HepG2 (cell line): ENCODE data around the gene ATP11A. TPM values are rescaled to one million over a fixed set of nuclear protein-coding genes. Genes with fewer than 3 reads are reported as not detected.

Experiments
- CENPX ChIP-seq: sonication (generic); formaldehyde crosslinking; IDR thresholded peaks from 2 replicates; pipeline ENCODE4 v1.9.0; 2021; ENCODE audit warnings: mild to moderate bottlenecking, missing genetic modification reagents, moderate library complexity
- DNMT1 ChIP-seq: sonication (generic); formaldehyde crosslinking; IDR thresholded peaks from 2 replicates; pipeline ENCODE4 v1.5.1; 2020; ENCODE audit warnings: mild to moderate bottlenecking, missing genetic modification reagents
- KIAA2018 ChIP-seq: sonication (generic); formaldehyde crosslinking; IDR thresholded peaks from 2 replicates; pipeline ENCODE4 v1.5.0; 2020; ENCODE audit warnings: mild to moderate bottlenecking, missing genetic modification reagents, borderline replicate concordance
- MAFG ChIP-seq: sonication (generic); formaldehyde crosslinking; IDR thresholded peaks from 2 replicates; pipeline ENCODE4 v1.5.1; 2020; ENCODE audit warnings: mild to moderate bottlenecking, missing genetic modification reagents
- MXD3 ChIP-seq: IDR thresholded peaks from 2 replicates; pipeline ENCODE4 v1.6.1; 2016; ENCODE audit warnings: mild to moderate bottlenecking, missing biosample characterization, missing genetic modification reagents
- MZF1 ChIP-seq: sonication (generic); formaldehyde crosslinking; IDR thresholded peaks from 2 replicates; pipeline ENCODE4 v1.8.1; 2023; ENCODE audit warnings: mild to moderate bottlenecking, missing genetic modification reagents, borderline replicate concordance
- POGZ ChIP-seq: sonication (generic); formaldehyde crosslinking; IDR thresholded peaks from 2 replicates; pipeline ENCODE4 v1.4.0; 2020; ENCODE audit warnings: mild to moderate bottlenecking, missing genetic modification reagents
- SOX6 ChIP-seq, 2 experiments: fragments of 450-650 bp in 1 of 2; sonication (generic) in 1 of 2; formaldehyde crosslinking in 1 of 2; IDR thresholded peaks; 2 replicates each; pipeline versions ENCODE4 v1.4.0 to v1.6.1; 2017 to 2020; ENCODE audit warnings: antibody characterized with exemption in 1 of 2, mild to moderate bottlenecking in 1 of 2, missing genetic modification reagents in 1 of 2
- ZBTB33 ChIP-seq: sonication (generic); formaldehyde crosslinking; IDR thresholded peaks from 2 replicates; pipeline ENCODE4 v1.4.0; 2020; ENCODE audit warnings: missing genetic modification reagents
- ZGPAT ChIP-seq: IDR thresholded peaks from 2 replicates; pipeline ENCODE4 v1.6.1; 2016; ENCODE audit warnings: mild to moderate bottlenecking
- ZNF263 ChIP-seq: sonication (generic); formaldehyde crosslinking; IDR thresholded peaks from 2 replicates; pipeline ENCODE4 v1.4.0; 2020; ENCODE audit warnings: missing genetic modification reagents
- ZNF687 ChIP-seq: sonication (generic); formaldehyde crosslinking; IDR thresholded peaks from 2 replicates; pipeline ENCODE4 v1.5.1; 2020; ENCODE audit warnings: mild to moderate bottlenecking, missing genetic modification reagents, moderate library complexity
- ZNF816 ChIP-seq: sonication (generic); formaldehyde crosslinking; IDR thresholded peaks from 2 replicates; pipeline ENCODE4 v1.8.0; 2022; ENCODE audit warnings: missing genetic modification reagents, mild to moderate bottlenecking, borderline replicate concordance
- polyA plus RNA-seq, 8 experiments: library from polyadenylated mRNA; depleted of rRNA in 3 of 8; stranded (reverse) in 7 of 8; unstranded in 1 of 8; fragments of >200 nt; fragmentation: Illumina TruSeq in 4 of 8; extraction: Trizol in 4 of 8; gene quantifications; 2 replicates each; pipeline versions ENCODE4 v1.2.1 to v1.2.3, GENCODE V29; 2011 to 2016; ENCODE audit warnings: low read depth in 4 of 8, missing spikeins in 1 of 8, mixed read lengths in 1 of 8; ENCODE audit not compliant: insufficient read depth in 1 of 8
- total RNA-seq, 5 experiments: library from RNA; depleted of rRNA; stranded (reverse); fragments of >200 nt; fragmentation: Illumina TruSeq; extraction: Trizol; gene quantifications; 2 replicates each; pipeline ENCODE4 v1.2.3, GENCODE V29; 2016; ENCODE audit warnings: low read depth in 1 of 5

ATP11A gene
- total and polyA plus RNA-seq, 2 of the 13 experiments (the other 11 are each of a cell fraction or from before 2014, with no cell fraction given) = 18.4 to 20.1 TPM

GRCh38 chr13:112926003-112926402 is 236.2 kb downstream of the ATP11A start (continued):
- TF ChIP-seq KIAA2018 (CRISPR knock-in tag) = no peak
- no peak for TF ChIP-seq MAFG (CRISPR knock-in tag)
- TF ChIP-seq MXD3 (CRISPR knock-in tag) = no peak
- peak; percentile 95 for TF ChIP-seq ZBTB33 (CRISPR knock-in tag)
- TF ChIP-seq POGZ (CRISPR knock-in tag) = peak; percentile 75
- TF ChIP-seq MZF1 (CRISPR knock-in tag) = no peak
- TF ChIP-seq CENPX (CRISPR knock-in tag) = no peak
- peak; percentile 38; the same call in 1 of the 2 replicates for TF ChIP-seq ZNF687 (CRISPR knock-in tag)
- no peak for TF ChIP-seq ZGPAT (CRISPR knock-in tag)
- no peak for TF ChIP-seq SOX6 (IDR thresholded peaks at IDR 0.05)
- no peak for TF ChIP-seq SOX6 (CRISPR knock-in tag; IDR thresholded peaks at IDR 0.05)
- no peak for TF ChIP-seq ZNF263
- TF ChIP-seq DNMT1 (CRISPR knock-in tag) = no peak
- TF ChIP-seq ZNF816 = no peak
